Heart left ventricle (tissue), 16 donors: Measurements from ENCODE around the gene ROR1. TPM values are rescaled to one million over a fixed set of nuclear protein-coding genes. Genes with fewer than 3 reads are reported as not detected.

Experiments
- ATAC-seq, 4 donors: fragments of 200-7000 bp; cut with Tn5 transposase; one replicate each; pipeline ENCODE4 v1.9.1; 2020 to 2022; ENCODE audit warnings: moderate library complexity in 4 of 4, mild to moderate bottlenecking in 3 of 4, moderate number of reproducible peaks in 1 of 4
- DNase-seq, 5 donors: peaks; one replicate each; pipeline ENCODE4 v3.0.0-alpha.2; 2020
- H3K27ac ChIP-seq, 12 donors: fragments of 200-600 bp; sonication (generic) in 4 of 12; one replicate each; pipeline versions ENCODE4 v1.5.0 to v1.8.0; 2016 to 2022; ENCODE audit warnings: mild to moderate bottlenecking in 2 of 12
- H3K27me3 ChIP-seq, 9 donors: fragments of 200-600 bp; sonication (generic) in 2 of 9; one replicate each; pipeline versions ENCODE4 v1.5.1 to v1.8.0; 2016 to 2022; ENCODE audit warnings: mild to moderate bottlenecking in 3 of 9
- H3K36me3 ChIP-seq, 9 donors: fragments of 200-600 bp; sonication (generic) in 2 of 9; one replicate each; pipeline versions ENCODE4 v1.5.0 to v1.8.0; 2018 to 2022; ENCODE audit warnings: mild to moderate bottlenecking in 2 of 9
- H3K4me1 ChIP-seq, 12 donors: fragments of 200-600 bp; sonication (generic) in 4 of 12; one replicate each; pipeline versions ENCODE4 v1.5.0 to v1.8.0; 2016 to 2022; ENCODE audit warnings: mild to moderate bottlenecking in 3 of 12
- H3K4me3 ChIP-seq, 12 donors: fragments of 200-600 bp; sonication (generic) in 4 of 12; one replicate each; pipeline versions ENCODE4 v1.5.0 to v1.8.0; 2017 to 2022; ENCODE audit warnings: mild to moderate bottlenecking in 9 of 12, moderate library complexity in 4 of 12
- H3K9me3 ChIP-seq, 12 donors: fragments of 200-600 bp; sonication (generic) in 4 of 12; one replicate each; pipeline versions ENCODE4 v1.5.0 to v1.8.0; 2016 to 2022; ENCODE audit warnings: mild to moderate bottlenecking in 1 of 12
- CTCF ChIP-seq, 12 donors: fragments of 200-600 bp; sonication (generic) in 4 of 12; IDR thresholded peaks; one replicate each; pipeline versions ENCODE4 v1.5.0 to v1.8.0; 2018 to 2022; ENCODE audit warnings: antibody characterized with exemption in 12 of 12, mild to moderate bottlenecking in 5 of 12
- POLR2A ChIP-seq, 2 donors: fragments of 450-650 bp; IDR thresholded peaks; one replicate each; pipeline ENCODE4 v1.6.1; 2017; ENCODE audit warnings: antibody characterized with exemption in 2 of 2, mild to moderate bottlenecking in 2 of 2, moderate library complexity in 2 of 2
- WGBS, 4 donors: extraction: QIAGEN DNeasy Blood & Tissue Kit in 2 of 4; methylation state at CpG; one replicate each; pipeline versions ENCODE4 v1.1.5 to v1.1.7; 2013 to 2018; 5-methylcytosine and 5-hydroxymethylcytosine counted together
- intact Hi-C, 10 donors: fragments of 100-400 bp; cut with DNase I; formaldehyde crosslinking; loops; one replicate each; pipeline versions ENCODE4 v1.11.1 to v1.14.2; 2022
- polyA plus RNA-seq, 2 donors: library from polyadenylated mRNA; stranded (reverse); fragments of 200-250 nt; gene quantifications; one replicate each; pipeline ENCODE4 v1.2.3, GENCODE V29; 2013
- total RNA-seq, 9 donors: library from RNA; depleted of rRNA in 2 of 9; stranded (reverse); fragments of >200 nt in 2 of 9; fragmentation: NEBNext Ultra II Directional in 3 of 9; extraction: Animal tissue kit (Norgen Biotek cat#: 25700) in 3 of 9; gene quantifications; one replicate each; pipeline versions ENCODE4 v1.1.0 to v1.2.4, GENCODE V29; 2016 to 2023
- donor health status: ischemic (EF 13 %, LVEDD 7.1; RV severe dilation, severe dysfunction).
- donor health status: healthy with polysubstance abuse.
- donor health status: DM: no; HTN: yes; CAD: no.
- donor health status: DM: no; HTN: no; CAD: no.
- donor health status: ischemic (EF 25% LVEDD 6.9; RV normal size, moderate dysfunction).
- donor health status: ischemic (EF 25% LVEDD 5.7; RV mildly dilated, moderate dysfunction).
- donor health status: healthy.
- donor health status: DM: yes; HTN: yes; CAD: no.
- donor health status: ischemic (EF 35%, LVEDD 5.7; RV mildly dilated, moderate dysfunction).
- donor health status: nonischemic (EF 11% LVEDD 7.7; RV severe dilation, severe dysfunction).
- donor health status: DM: yes; HTN: yes; CAD: no.
- donor health status: PGD.
- donor health status: ischemic (EF 29% LVEDD 5.4; RV normal size, mild dysfunction).
- donor health status: nonischemic (EF 23%, LVEDD 6.1; RV moderate dilation, normal function).

Gene ROR1
- total and polyA plus RNA-seq, 11 donors: 4.1 to 35.3 (median 19.3) TPM

- peaks cover 0 to 19% (median 4%) of the 10 kb centered on the region in 12 donors for H3K4me1 ChIP-seq
- H3K27me3 ChIP-seq: no peaks in the 10 kb centered on the region
- H3K27ac ChIP-seq: no peak overlapping the region
- DNase-seq: no peak
- no peak for TF ChIP-seq CTCF (IDR thresholded peaks at IDR 0.05)
- TF ChIP-seq POLR2A (IDR thresholded peaks at IDR 0.05): no peak
- intact Hi-C loops: no loop called here
- peaks cover 0 to 5% (median 0%) of the 10 kb centered on the region in 12 donors for H3K9me3 ChIP-seq
- 38 to 53% (median 43%) methylated on average over 4 of the region's 4 CpGs for WGBS, 4 donors
- H3K4me3 ChIP-seq: no peak overlapping the region
- H3K36me3 ChIP-seq: no peaks in the 10 kb centered on the region
- ATAC-seq: peak in 1 of 4 donors; percentile 41
Measured at GRCh38 chr1:64025051-64025450, 251.2 kb downstream of the ROR1 start.

GRCh38 chr1:64029037-64029436, 255.2 kb downstream of the ROR1 start:
- no peaks in the 10 kb centered on the region for H3K27me3 ChIP-seq
- intact Hi-C loops: no loop called here
- ATAC-seq (no peak), DNase-seq (no peak)
- H3K27ac ChIP-seq: no peak overlapping the region
- TF ChIP-seq CTCF (IDR thresholded peaks at IDR 0.05) (no peak), POLR2A (IDR thresholded peaks at IDR 0.05) (no peak)
- H3K4me1 ChIP-seq: peaks cover 0 to 19% (median 4%) of the 10 kb centered on the region in 12 donors
- peaks cover 0 to 5% (median 0%) of the 10 kb centered on the region in 12 donors for H3K9me3 ChIP-seq
- WGBS, 4 donors: 94 to 96% (median 95%) methylated on average over 1 of the region's 1 CpG
- no peaks in the 10 kb centered on the region for H3K36me3 ChIP-seq
- H3K4me3 ChIP-seq: no peak overlapping the region

- no peaks in the 10 kb centered on the region for H3K27me3 ChIP-seq
- no peak overlapping the region for H3K27ac ChIP-seq
- peaks cover 0 to 16% (median 5%) of the 10 kb centered on the region in 12 donors for H3K4me1 ChIP-seq
- intact Hi-C loops: loop anchor here in 3 of 10 donors (5.0 to 10.0 kb wide), 6 partner anchors 56 to 336 kb away; partner anchors contain the start of gene ROR1 (in 1 of the 3)
- H3K9me3 ChIP-seq: peaks cover 0 to 5% (median 0%) of the 10 kb centered on the region in 12 donors
- ATAC-seq: no peak
- no peaks in the 10 kb centered on the region for H3K36me3 ChIP-seq
- 94 to 97% (median 94%) methylated on average over 2 of the region's 2 CpGs for WGBS, 4 donors
- no peak for TF ChIP-seq POLR2A (IDR thresholded peaks at IDR 0.05)
- no peak for TF ChIP-seq CTCF (IDR thresholded peaks at IDR 0.05)
- H3K4me3 ChIP-seq: no peak overlapping the region
- DNase-seq: no peak
Measured at GRCh38 chr1:64030411-64030810, 256.6 kb downstream of the ROR1 start.

GRCh38 chr1:64031236-64031635, 257.4 kb downstream of the ROR1 start:
- Histone ChIP-seq H3K27ac (no peak overlapping the region), H3K4me1 (peaks cover 0 to 16% (median 5%) of the 10 kb centered on the region in 12 donors), H3K36me3 (no peaks in the 10 kb centered on the region), H3K9me3 (peaks cover 0 to 5% (median 0%) of the 10 kb centered on the region in 12 donors), H3K4me3 (no peak overlapping the region), H3K27me3 (no peaks in the 10 kb centered on the region)
- DNase-seq: peak in 1 of 5 donors; percentile 44
- no peak for TF ChIP-seq CTCF (IDR thresholded peaks at IDR 0.05)
- no peak for TF ChIP-seq POLR2A (IDR thresholded peaks at IDR 0.05)
- 56 to 73% (median 67%) methylated on average over 1 of the region's 1 CpG for WGBS, 4 donors
- ATAC-seq: peak in 3 of 4 donors; percentile 9 to 72 (median 41)
- intact Hi-C loops: loop anchor here in 3 of 10 donors (5.0 to 10.0 kb wide), 6 partner anchors 56 to 336 kb away; partner anchors contain the start of gene ROR1 (in 1 of the 3)
